Mammary epithelial cell (primary cell): ENCODE results near the gene PCDHA9.

ENCODE experiments used
- CTCF ChIP-seq, 2 donors: IDR thresholded peaks in 1 of 2; conservative IDR thresholded peaks in 1 of 2; 2 replicates each; pipeline ENCODE4 v1.5.1; 2011 to 2012; ENCODE audit warnings: inconsistent platforms in 2 of 2, low read length in 2 of 2, mild to moderate bottlenecking in 2 of 2, control low read depth in 1 of 2, low read depth in 1 of 2; ENCODE audit not compliant: insufficient read depth in 1 of 2; ENCODE audit errors: extremely low read depth in 1 of 2
- EZH2 ChIP-seq: IDR thresholded peaks from 2 replicates; pipeline ENCODE4 v1.6.1; 2012; ENCODE audit warnings: low read length, inconsistent platforms, borderline replicate concordance

- no peak for TF ChIP-seq CTCF (conservative IDR thresholded peaks at IDR 0.05 in 1 of 2, IDR thresholded peaks at IDR 0.05 in 1 of 2; ENCODE audit: extremely low read depth in 1 of 2, insufficient read depth in 1 of 2, low read depth in 1 of 2, low read length in 2 of 2)
- no peak for TF ChIP-seq EZH2
Measured at GRCh38 chr5:140883927-140884697, 35.9 kb downstream of the PCDHA9 start.
